Trophoblast cell (in vitro differentiated cells and primary cell): Measurements from ENCODE around the gene SERPINA12.

Source experiments
- DNase-seq, 2 donors: peaks; one replicate each; pipeline ENCODE4 v3.0.0-alpha.2; 2016
- H2AFZ ChIP-seq: 2 replicates; pipeline ENCODE4 v1.6.1; 2013; ENCODE audit warnings: low read length, moderate library complexity, mild to moderate bottlenecking; ENCODE audit not compliant: insufficient read depth, poor library complexity
- H2AK5ac ChIP-seq: 2 replicates; pipeline ENCODE4 v1.6.1; 2013; ENCODE audit warnings: mild to moderate bottlenecking, low read length
- H2BK120ac ChIP-seq: 2 replicates; pipeline ENCODE4 v1.6.1; 2013; ENCODE audit warnings: low read length, mild to moderate bottlenecking, moderate library complexity; ENCODE audit not compliant: insufficient read depth, poor library complexity
- H2BK12ac ChIP-seq: 2 replicates; pipeline ENCODE4 v1.6.1; 2013; ENCODE audit warnings: mild to moderate bottlenecking, low read length, moderate library complexity
- H2BK5ac ChIP-seq: 2 replicates; pipeline ENCODE4 v1.6.1; 2013; ENCODE audit warnings: low read length, low read depth, moderate library complexity, mild to moderate bottlenecking; ENCODE audit not compliant: poor library complexity
- H3K14ac ChIP-seq: 2 replicates; pipeline ENCODE4 v1.6.1; 2013; ENCODE audit warnings: mild to moderate bottlenecking, low read length
- H3K18ac ChIP-seq: 2 replicates; pipeline ENCODE4 v1.6.1; 2013; ENCODE audit warnings: mild to moderate bottlenecking, low read length
- H3K23ac ChIP-seq: 2 replicates; pipeline ENCODE4 v1.6.1; 2013; ENCODE audit warnings: low read length
- H3K27ac ChIP-seq: 2 replicates; pipeline ENCODE4 v1.5.1; 2013; ENCODE audit warnings: low read depth, mild to moderate bottlenecking, inconsistent platforms, low read length, moderate library complexity
- H3K27me3 ChIP-seq: 2 replicates; pipeline ENCODE4 v1.6.1; 2013; ENCODE audit warnings: inconsistent platforms, mild to moderate bottlenecking, low read length, moderate library complexity; ENCODE audit not compliant: insufficient read depth
- H3K36me3 ChIP-seq, 2 experiments: 1 replicate in 1 of 2; 2 replicates in 1 of 2; pipeline ENCODE4 v1.6.1; 2013; ENCODE audit warnings: low read length in 2 of 2, mild to moderate bottlenecking in 2 of 2, moderate library complexity in 1 of 2; ENCODE audit not compliant: insufficient read depth in 2 of 2, control insufficient read depth in 1 of 2
- H3K4ac ChIP-seq: 2 replicates; pipeline ENCODE4 v1.6.1; 2013; ENCODE audit warnings: low read depth, mild to moderate bottlenecking, low read length, moderate library complexity
- H3K4me1 ChIP-seq, 2 experiments: 1 replicate in 1 of 2; 2 replicates in 1 of 2; pipeline ENCODE4 v1.6.1; 2013; ENCODE audit warnings: low read length in 2 of 2, mild to moderate bottlenecking in 2 of 2, moderate library complexity in 1 of 2; ENCODE audit not compliant: insufficient read depth in 2 of 2, control insufficient read depth in 1 of 2
- H3K4me2 ChIP-seq: 2 replicates; pipeline ENCODE4 v1.6.1; 2013; ENCODE audit warnings: inconsistent platforms, mild to moderate bottlenecking, low read length, moderate library complexity
- H3K4me3 ChIP-seq: 2 replicates; pipeline ENCODE4 v1.5.1; 2013; ENCODE audit warnings: mild to moderate bottlenecking, low read depth, low read length, inconsistent platforms
- H3K79me1 ChIP-seq: one replicate; pipeline ENCODE4 v1.6.1; 2013; ENCODE audit warnings: low read length
- H3K79me2 ChIP-seq: 2 replicates; pipeline ENCODE4 v1.6.1; 2013; ENCODE audit warnings: low read length, mild to moderate bottlenecking; ENCODE audit not compliant: control insufficient read depth, insufficient read depth, poor library complexity
- H3K9ac ChIP-seq: 2 replicates; pipeline ENCODE4 v1.6.1; 2013; ENCODE audit warnings: mild to moderate bottlenecking, low read length
- H3K9me3 ChIP-seq: 2 replicates; pipeline ENCODE4 v1.6.1; 2013; ENCODE audit warnings: low read depth, mild to moderate bottlenecking, control low read depth, inconsistent platforms, low read length; ENCODE audit not compliant: insufficient read depth
- H4K12ac ChIP-seq: 2 replicates; pipeline ENCODE4 v1.6.1; 2013; ENCODE audit warnings: low read depth, mild to moderate bottlenecking, low read length, moderate library complexity
- H4K8ac ChIP-seq: 2 replicates; pipeline ENCODE4 v1.6.1; 2013; ENCODE audit warnings: low read depth, mild to moderate bottlenecking, low read length, moderate library complexity
- H4K91ac ChIP-seq: one replicate; pipeline ENCODE4 v1.6.1; 2013; ENCODE audit warnings: low read depth, mild to moderate bottlenecking, low read length, moderate library complexity
- WGBS: extraction: QIAGEN DNeasy Blood & Tissue Kit; methylation state at CpG from one replicate; pipeline ENCODE4 v1.1.7; 2013; ENCODE audit warnings: missing lambda C conversion rate; ENCODE audit not compliant: insufficient read length, insufficient coverage; ENCODE audit errors: extremely low coverage; 5-methylcytosine and 5-hydroxymethylcytosine counted together

Gene SERPINA12

DNA sequence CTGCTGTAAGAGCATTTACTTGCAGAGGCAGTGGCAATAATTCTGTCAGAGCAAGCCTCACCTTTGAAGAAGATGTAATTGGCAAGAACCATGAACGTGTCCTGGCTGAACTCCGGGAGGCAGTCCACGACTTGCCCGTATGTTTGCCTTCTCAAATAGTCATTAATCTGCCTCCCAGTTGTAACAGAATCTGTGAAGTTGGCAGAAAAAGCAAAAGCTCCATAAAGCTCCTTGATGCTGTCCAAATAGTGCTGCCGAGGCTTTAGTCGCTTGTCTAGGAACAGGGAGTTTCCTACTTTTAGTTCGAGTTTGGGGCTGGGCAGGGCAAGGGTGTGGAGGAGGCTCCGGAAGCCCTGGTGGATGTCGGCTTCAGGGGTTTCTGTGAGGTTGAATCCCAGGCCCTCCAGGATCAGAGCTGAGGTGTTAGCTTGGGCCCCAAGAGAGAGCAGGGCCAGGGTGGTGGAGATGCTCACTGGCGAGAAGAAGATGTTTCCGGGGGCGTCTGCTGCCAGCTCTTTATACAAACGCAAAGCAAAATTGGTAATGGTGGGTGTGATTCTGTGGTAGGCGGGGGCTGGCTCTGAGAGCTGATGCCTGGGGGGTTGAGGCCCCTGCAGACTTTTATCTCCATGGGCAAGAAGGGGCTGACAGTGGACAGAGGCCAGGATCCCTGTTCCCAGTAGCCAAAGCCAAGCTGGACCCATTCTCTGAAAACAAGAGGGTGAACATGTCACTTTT, 61.0 kb downstream of the SERPINA12 start:
- H3K23ac ChIP-seq: no peak overlapping the region
- H4K8ac ChIP-seq: no peak overlapping the region
- H2AFZ ChIP-seq: no peak overlapping the region
- DNase-seq: no peak
- no peak overlapping the region for H3K14ac ChIP-seq
- H3K36me3 ChIP-seq: no peaks in the 10 kb centered on the region
- H3K9me3 ChIP-seq: no peaks in the 10 kb centered on the region
- H2AK5ac ChIP-seq: no peak overlapping the region
- no peaks in the 10 kb centered on the region for H3K27me3 ChIP-seq
- H3K79me2 ChIP-seq: no peaks in the 10 kb centered on the region
- H3K18ac ChIP-seq: no peak overlapping the region
- no peak overlapping the region for H3K4me2 ChIP-seq
- H2BK120ac ChIP-seq: no peak overlapping the region
- no peak overlapping the region for H3K4ac ChIP-seq
- H3K4me3 ChIP-seq: no peak overlapping the region
- H3K9ac ChIP-seq: no peak overlapping the region
- WGBS: no CpG with 5 or more reads among the region's 14 CpGs
- no peak overlapping the region for H4K12ac ChIP-seq
- no peaks in the 10 kb centered on the region for H3K4me1 ChIP-seq
- H4K91ac ChIP-seq: no peak overlapping the region
- H2BK5ac ChIP-seq: no peak overlapping the region
- H2BK12ac ChIP-seq: no peak overlapping the region
- no peak overlapping the region for H3K27ac ChIP-seq
- H3K79me1 ChIP-seq: no peaks in the 10 kb centered on the region

DNA sequence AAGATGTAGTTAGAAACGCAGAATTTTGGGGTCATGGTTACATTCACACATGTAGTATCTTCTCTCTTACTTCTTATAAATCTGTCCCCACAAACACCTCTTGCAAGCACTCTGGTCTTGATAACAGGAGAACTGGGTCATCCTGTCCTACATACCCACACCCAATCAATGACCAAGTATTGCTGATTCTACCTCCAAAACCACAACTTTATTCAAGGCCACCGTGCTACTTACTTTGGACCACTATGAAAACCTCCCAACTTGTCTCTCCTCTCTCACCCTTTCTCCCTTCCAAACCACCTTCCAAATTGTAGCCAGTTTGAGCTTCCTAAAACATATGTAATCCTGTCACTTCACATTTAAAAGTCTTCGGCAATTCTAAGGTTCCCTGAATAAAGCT, 62.1 kb downstream of the SERPINA12 start:
- no peak for DNase-seq
- no CpG with 5 or more reads among the region's 3 CpGs for WGBS
- Histone ChIP-seq H3K36me3 (no peaks in the 10 kb centered on the region), H4K91ac (no peak overlapping the region), H2AFZ (no peak overlapping the region), H3K4me2 (no peak overlapping the region), H3K79me2 (no peaks in the 10 kb centered on the region), H2BK5ac (no peak overlapping the region), H3K4me1 (no peaks in the 10 kb centered on the region), H3K79me1 (no peaks in the 10 kb centered on the region), H2BK12ac (no peak overlapping the region), H3K27ac (no peak overlapping the region), H4K8ac (no peak overlapping the region), H4K12ac (no peak overlapping the region), H3K18ac (no peak overlapping the region), H3K23ac (no peak overlapping the region), H3K9ac (no peak overlapping the region), H3K4ac (no peak overlapping the region), H3K9me3 (no peaks in the 10 kb centered on the region), H3K4me3 (no peak overlapping the region), H3K27me3 (no peaks in the 10 kb centered on the region), H2BK120ac (no peak overlapping the region), H3K14ac (no peak overlapping the region), H2AK5ac (no peak overlapping the region)

DNA sequence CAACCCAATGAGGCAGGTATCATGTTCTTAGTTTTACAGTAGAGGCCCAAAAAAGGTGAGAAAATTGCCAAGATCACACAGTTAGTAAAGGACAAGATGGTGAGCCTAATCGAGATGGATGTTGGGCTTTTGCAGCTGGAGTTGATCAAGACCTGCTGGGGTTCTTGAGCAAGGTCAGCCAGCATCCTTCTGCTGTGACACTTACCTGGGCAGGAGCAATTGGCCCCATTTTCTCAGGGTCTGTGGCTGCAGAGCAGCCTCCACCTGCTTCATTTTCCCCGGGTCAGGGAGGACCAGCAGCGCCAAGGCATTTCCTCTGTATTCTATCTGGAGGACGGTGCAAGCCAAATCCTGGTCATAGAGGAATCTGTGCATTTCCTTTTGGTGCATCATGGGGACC, 63.1 kb downstream of the SERPINA12 start:
- Histone ChIP-seq H3K23ac (no peak overlapping the region), H3K4me3 (no peak overlapping the region), H2AK5ac (no peak overlapping the region), H3K4ac (no peak overlapping the region), H3K27me3 (no peaks in the 10 kb centered on the region), H3K9me3 (peaks cover 2% of the 10 kb centered on the region), H3K27ac (no peak overlapping the region), H2AFZ (no peak overlapping the region), H3K4me1 (no peaks in the 10 kb centered on the region), H3K36me3 (no peaks in the 10 kb centered on the region), H4K8ac (no peak overlapping the region), H4K91ac (no peak overlapping the region), H3K79me1 (no peaks in the 10 kb centered on the region), H2BK5ac (no peak overlapping the region), H3K14ac (no peak overlapping the region), H3K79me2 (no peaks in the 10 kb centered on the region), H3K4me2 (no peak overlapping the region), H4K12ac (no peak overlapping the region), H2BK120ac (no peak overlapping the region), H2BK12ac (no peak overlapping the region), H3K9ac (no peak overlapping the region), H3K18ac (no peak overlapping the region)
- no peak for DNase-seq
- WGBS: no CpG with 5 or more reads among the region's 4 CpGs

DNA sequence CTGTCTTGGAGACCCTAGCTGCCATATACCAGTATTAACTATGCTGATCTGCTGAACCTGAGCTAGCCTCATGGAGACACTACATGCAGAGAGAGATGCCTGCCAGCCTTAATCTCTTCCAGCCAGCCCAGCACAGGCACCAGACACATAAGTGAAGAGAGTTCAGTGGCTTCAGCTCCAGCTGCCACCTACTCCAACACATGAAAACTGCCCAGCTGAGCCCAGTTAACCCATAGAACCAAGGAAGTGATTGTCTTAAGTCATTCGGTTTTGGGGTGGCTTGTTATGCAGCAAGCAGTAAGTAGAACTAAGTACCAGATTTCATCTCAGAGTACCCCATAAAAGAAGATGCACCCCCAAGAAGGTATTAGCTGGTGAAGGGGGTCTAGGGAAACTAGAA, 64.3 kb downstream of the SERPINA12 start:
- Histone ChIP-seq H3K4ac (no peak overlapping the region), H3K79me1 (no peaks in the 10 kb centered on the region), H3K27ac (no peak overlapping the region), H3K4me1 (no peaks in the 10 kb centered on the region), H2AFZ (no peak overlapping the region), H2BK12ac (no peak overlapping the region), H4K12ac (no peak overlapping the region), H3K4me2 (no peak overlapping the region), H2AK5ac (no peak overlapping the region), H3K9me3 (peaks cover 2% of the 10 kb centered on the region), H3K23ac (no peak overlapping the region), H2BK120ac (no peak overlapping the region), H2BK5ac (no peak overlapping the region), H3K18ac (no peak overlapping the region), H3K9ac (no peak overlapping the region), H3K27me3 (no peaks in the 10 kb centered on the region), H3K79me2 (no peaks in the 10 kb centered on the region), H3K14ac (no peak overlapping the region), H4K8ac (no peak overlapping the region), H4K91ac (no peak overlapping the region), H3K4me3 (no peak overlapping the region), H3K36me3 (no peaks in the 10 kb centered on the region)
- WGBS: no CpG with 5 or more reads among the region's 1 CpG
- DNase-seq: no peak
